SU-DHL-6 (cell line): ENCODE data around the gene CYP11A1.

ENCODE experiments used
- H2AFZ ChIP-seq: fragments of 200-600 bp; sonication (generic); 2 replicates; pipeline ENCODE4 v1.6.1; 2014; ENCODE audit warnings: low read depth, mild to moderate bottlenecking, moderate library complexity, mixed read lengths, antibody characterized with exemption, low read length; ENCODE audit not compliant: severe bottlenecking
- H3F3A ChIP-seq: fragments of 200-600 bp; shearing (Covaris generic); 2 replicates; pipeline ENCODE4 v1.6.0; 2016; ENCODE audit warnings: antibody characterized with exemption, mild to moderate bottlenecking; ENCODE audit not compliant: insufficient read depth
- H3K27ac ChIP-seq: fragments of 200-600 bp; sonication (generic); 2 replicates; pipeline ENCODE4 v1.5.1; 2016; ENCODE audit warnings: low read depth, mild to moderate bottlenecking, low read length, moderate library complexity, mixed read lengths
- H3K27me3 ChIP-seq: fragments of 200-600 bp; sonication (generic), shearing (Covaris generic); 2 replicates; pipeline ENCODE4 v1.6.0; 2014; ENCODE audit warnings: mild to moderate bottlenecking, low read length
- H3K36me3 ChIP-seq: fragments of 200-600 bp; sonication (generic); 2 replicates; pipeline ENCODE4 v1.6.1; 2014; ENCODE audit warnings: mild to moderate bottlenecking, low read length, mixed read lengths
- H3K4me2 ChIP-seq: fragments of 300-600, 200-600 bp; shearing (Covaris generic), sonication (generic); 2 replicates; pipeline ENCODE4 v1.6.0; 2014; ENCODE audit warnings: low read length, low read depth, mild to moderate bottlenecking; ENCODE audit not compliant: poor library complexity, severe bottlenecking
- H3K4me3 ChIP-seq: fragments of 200-600 bp; sonication (generic); 2 replicates; pipeline ENCODE4 v1.5.1; 2014; ENCODE audit warnings: antibody characterized with exemption, low read length, mild to moderate bottlenecking, mixed read lengths; ENCODE audit not compliant: insufficient read depth, poor library complexity, severe bottlenecking
- H3K79me2 ChIP-seq: fragments of 200-600 bp; sonication (generic); 2 replicates; pipeline ENCODE4 v1.6.1; 2014; ENCODE audit warnings: mild to moderate bottlenecking, low read length, moderate library complexity; ENCODE audit not compliant: insufficient read depth
- H3K9ac ChIP-seq: fragments of 200-600 bp; sonication (generic); 2 replicates; pipeline ENCODE4 v1.7.0; 2014; ENCODE audit warnings: mild to moderate bottlenecking, low read length
- H3K9me2 ChIP-seq: fragments of 200-600 bp; sonication (generic); replicated peaks from 2 replicates; pipeline ENCODE4 v1.6.1; 2014; ENCODE audit warnings: low read length; ENCODE audit not compliant: insufficient read depth
- H3K9me3 ChIP-seq: fragments of 200-600 bp; sonication (generic); 2 replicates; pipeline ENCODE4 v1.6.1; 2014; ENCODE audit warnings: low read length, mixed read lengths; ENCODE audit not compliant: insufficient read depth
- H4K20me1 ChIP-seq: fragments of 200-600 bp; sonication (generic); 2 replicates; pipeline ENCODE4 v1.6.1; 2014; ENCODE audit warnings: low read depth, mild to moderate bottlenecking, antibody characterized with exemption, low read length, moderate library complexity, mixed read lengths
- EZH2phosphoT487 ChIP-seq: fragments of 200-600 bp; sonication (generic), shearing (Covaris generic); conservative IDR thresholded peaks from 2 replicates; pipeline ENCODE4 v1.6.1; 2018; ENCODE audit warnings: mild to moderate bottlenecking, antibody characterized with exemption, low read length, moderate library complexity, mixed read lengths
- TF ChIP-seq, protein P1 (sequence below): fragments of 200-600 bp; sonication (generic); IDR thresholded peaks from one replicate; pipeline ENCODE4 v1.5.1; 2017; ENCODE audit warnings: antibody characterized with exemption, mild to moderate bottlenecking, low read length, moderate library complexity; ENCODE audit not compliant: insufficient read depth, poor library complexity, severe bottlenecking

CYP11A1 gene

DNA sequence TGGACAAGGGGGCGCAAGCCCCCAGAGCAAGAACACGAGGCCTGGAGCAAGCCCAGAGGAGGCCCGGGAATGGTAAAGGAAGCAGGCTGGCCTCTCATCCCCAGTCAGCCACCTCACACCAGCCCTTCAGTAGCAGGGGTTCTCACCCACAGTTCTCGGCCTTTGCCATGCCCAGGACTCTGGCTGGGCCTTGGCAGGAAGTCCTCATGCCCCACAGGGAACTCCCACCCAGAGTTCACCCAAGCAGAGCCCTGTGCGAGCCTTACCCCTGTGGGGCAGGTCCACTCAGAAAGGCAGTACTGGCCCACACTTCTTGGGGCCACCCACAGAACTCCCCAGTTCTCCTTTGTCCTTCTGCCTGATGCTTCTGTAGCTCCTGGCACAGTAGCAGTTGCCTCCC lies 30.3 kb downstream of the CYP11A1 start:
- Histone ChIP-seq H3K9me3 (no peaks in the 10 kb centered on the region), H3K9ac (no peak overlapping the region), H3K27ac (no peak overlapping the region), H3K27me3 (no peaks in the 10 kb centered on the region), H3K36me3 (no peaks in the 10 kb centered on the region), H4K20me1 (no peaks in the 10 kb centered on the region), H2AFZ (no peak overlapping the region), H3F3A (no peaks in the 10 kb centered on the region), H3K4me2 (no peak overlapping the region), H3K9me2 (no peaks in the 10 kb centered on the region), H3K4me3 (no peak overlapping the region), H3K79me2 (no peaks in the 10 kb centered on the region)
- TF ChIP-seq EZH2phosphoT487 = no peak
- TF ChIP-seq, protein P1, sequence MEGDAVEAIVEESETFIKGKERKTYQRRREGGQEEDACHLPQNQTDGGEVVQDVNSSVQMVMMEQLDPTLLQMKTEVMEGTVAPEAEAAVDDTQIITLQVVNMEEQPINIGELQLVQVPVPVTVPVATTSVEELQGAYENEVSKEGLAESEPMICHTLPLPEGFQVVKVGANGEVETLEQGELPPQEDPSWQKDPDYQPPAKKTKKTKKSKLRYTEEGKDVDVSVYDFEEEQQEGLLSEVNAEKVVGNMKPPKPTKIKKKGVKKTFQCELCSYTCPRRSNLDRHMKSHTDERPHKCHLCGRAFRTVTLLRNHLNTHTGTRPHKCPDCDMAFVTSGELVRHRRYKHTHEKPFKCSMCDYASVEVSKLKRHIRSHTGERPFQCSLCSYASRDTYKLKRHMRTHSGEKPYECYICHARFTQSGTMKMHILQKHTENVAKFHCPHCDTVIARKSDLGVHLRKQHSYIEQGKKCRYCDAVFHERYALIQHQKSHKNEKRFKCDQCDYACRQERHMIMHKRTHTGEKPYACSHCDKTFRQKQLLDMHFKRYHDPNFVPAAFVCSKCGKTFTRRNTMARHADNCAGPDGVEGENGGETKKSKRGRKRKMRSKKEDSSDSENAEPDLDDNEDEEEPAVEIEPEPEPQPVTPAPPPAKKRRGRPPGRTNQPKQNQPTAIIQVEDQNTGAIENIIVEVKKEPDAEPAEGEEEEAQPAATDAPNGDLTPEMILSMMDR = no peak

- Histone ChIP-seq H3K4me2 (no peak overlapping the region), H3K9me3 (no peaks in the 10 kb centered on the region), H3K4me3 (no peak overlapping the region), H3K27ac (no peak overlapping the region), H4K20me1 (no peaks in the 10 kb centered on the region), H3K79me2 (no peaks in the 10 kb centered on the region), H3K36me3 (no peaks in the 10 kb centered on the region), H3K9me2 (no peaks in the 10 kb centered on the region), H3F3A (no peaks in the 10 kb centered on the region), H3K27me3 (no peaks in the 10 kb centered on the region), H2AFZ (no peak overlapping the region), H3K9ac (no peak overlapping the region)
- TF ChIP-seq, protein P1 = no peak
- no peak for TF ChIP-seq EZH2phosphoT487
Observed at GRCh38 chr15:74336061-74337005, 31.1 kb downstream of the CYP11A1 start.

DNA sequence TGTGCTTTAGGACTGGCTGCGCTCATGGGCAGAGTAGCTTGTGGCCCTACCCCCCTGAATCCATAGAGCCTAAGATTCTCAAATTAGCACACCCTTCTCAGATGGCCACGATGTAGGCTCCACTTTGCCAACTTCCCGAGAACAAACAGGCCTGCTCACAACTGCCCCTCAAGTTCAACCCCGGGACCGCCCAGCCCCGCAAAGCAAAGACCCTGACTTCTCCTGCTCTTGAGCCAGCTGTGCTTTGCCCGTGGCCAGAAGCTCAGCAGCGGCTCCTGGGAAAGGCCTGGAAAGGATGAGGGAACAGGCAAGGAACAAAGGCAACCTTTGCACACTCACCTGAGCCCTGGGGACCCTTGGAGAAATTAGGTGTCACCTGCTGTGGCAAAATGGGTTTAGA lies 32.0 kb downstream of the CYP11A1 start:
- Histone ChIP-seq H3K27ac (no peak overlapping the region), H3K79me2 (no peaks in the 10 kb centered on the region), H3F3A (no peaks in the 10 kb centered on the region), H3K36me3 (no peaks in the 10 kb centered on the region), H2AFZ (no peak overlapping the region), H3K9me2 (no peaks in the 10 kb centered on the region), H3K9ac (no peak overlapping the region), H4K20me1 (no peaks in the 10 kb centered on the region), H3K4me3 (no peak overlapping the region), H3K27me3 (no peaks in the 10 kb centered on the region), H3K4me2 (no peak overlapping the region), H3K9me3 (no peaks in the 10 kb centered on the region)
- TF ChIP-seq, protein P1 = no peak
- TF ChIP-seq EZH2phosphoT487 = no peak
